ES-I3 (cell line): Measurements from ENCODE around the gene BTBD9.

Experiments
- H3K36me3 ChIP-seq: 2 replicates; pipeline ENCODE4 v1.6.1; 2013; ENCODE audit warnings: mild to moderate bottlenecking, low read length, control low read depth, moderate library complexity; ENCODE audit not compliant: insufficient read depth
- H3K4me1 ChIP-seq: 2 replicates; pipeline ENCODE4 v1.6.1; 2013; ENCODE audit warnings: mild to moderate bottlenecking, control low read depth, low read length; ENCODE audit not compliant: insufficient read depth
- H3K9ac ChIP-seq: 2 replicates; pipeline ENCODE4 v1.6.1; 2013; ENCODE audit warnings: low read depth, mild to moderate bottlenecking, low read length, moderate library complexity
- H3K9me3 ChIP-seq: 2 replicates; pipeline ENCODE4 v1.6.1; 2013; ENCODE audit warnings: mild to moderate bottlenecking, low read length, moderate library complexity; ENCODE audit not compliant: control insufficient read depth, insufficient read depth

BTBD9 gene

GRCh38 chr6:38279963-38280588, 359.7 kb downstream of the BTBD9 start:
- Histone ChIP-seq H3K9me3 (no peaks in the 10 kb centered on the region), H3K9ac (no peak overlapping the region)

GRCh38 chr6:38279423-38279822, 360.3 kb downstream of the BTBD9 start:
- no peaks in the 10 kb centered on the region for H3K9me3 ChIP-seq
- H3K4me1 ChIP-seq: peaks cover 8% of the 10 kb centered on the region; the same call in 1 of the 2 replicates
- H3K9ac ChIP-seq: no peak overlapping the region
- H3K36me3 ChIP-seq: no peaks in the 10 kb centered on the region

More at GRCh38 chr6:38279963-38280588, 359.7 kb downstream of the BTBD9 start:
- no peaks in the 10 kb centered on the region for H3K36me3 ChIP-seq
- H3K4me1 ChIP-seq: peaks cover 8% of the 10 kb centered on the region; the same call in 1 of the 2 replicates

- H3K9ac ChIP-seq: no peak overlapping the region
Observed at GRCh38 chr6:38273325-38273724, 366.4 kb downstream of the BTBD9 start.

GRCh38 chr6:38272222-38272621, 367.5 kb downstream of the BTBD9 start:
- Histone ChIP-seq H3K9me3 (no peaks in the 10 kb centered on the region), H3K4me1 (peaks cover 27% of the 10 kb centered on the region), H3K9ac (no peak overlapping the region), H3K36me3 (no peaks in the 10 kb centered on the region)

More at GRCh38 chr6:38273325-38273724, 366.4 kb downstream of the BTBD9 start:
- no peaks in the 10 kb centered on the region for H3K9me3 ChIP-seq
- H3K36me3 ChIP-seq: no peaks in the 10 kb centered on the region
- H3K4me1 ChIP-seq: peaks cover 26% of the 10 kb centered on the region

GRCh38 chr6:38271081-38271480, 368.6 kb downstream of the BTBD9 start:
- Histone ChIP-seq H3K36me3 (no peaks in the 10 kb centered on the region), H3K9ac (no peak overlapping the region), H3K4me1 (peaks cover 27% of the 10 kb centered on the region), H3K9me3 (no peaks in the 10 kb centered on the region)

GRCh38 chr6:38270367-38270766, 369.4 kb downstream of the BTBD9 start:
- no peaks in the 10 kb centered on the region for H3K9me3 ChIP-seq
- no peak overlapping the region for H3K9ac ChIP-seq
- H3K4me1 ChIP-seq: peaks cover 27% of the 10 kb centered on the region
- H3K36me3 ChIP-seq: no peaks in the 10 kb centered on the region

GRCh38 chr6:38269461-38270172, 370.1 kb downstream of the BTBD9 start:
- H3K9me3 ChIP-seq: no peaks in the 10 kb centered on the region
- H3K4me1 ChIP-seq: peaks cover 31% of the 10 kb centered on the region
- H3K9ac ChIP-seq: no peak overlapping the region
- H3K36me3 ChIP-seq: no peaks in the 10 kb centered on the region

- Histone ChIP-seq H3K9ac (no peak overlapping the region), H3K4me1 (peaks cover 37% of the 10 kb centered on the region), H3K36me3 (no peaks in the 10 kb centered on the region), H3K9me3 (no peaks in the 10 kb centered on the region)
Observed at GRCh38 chr6:38268342-38268741, 371.4 kb downstream of the BTBD9 start.

GRCh38 chr6:38266921-38267354, 372.8 kb downstream of the BTBD9 start:
- no peak overlapping the region for H3K9ac ChIP-seq
- H3K36me3 ChIP-seq: no peaks in the 10 kb centered on the region
- H3K9me3 ChIP-seq: no peaks in the 10 kb centered on the region
- H3K4me1 ChIP-seq: peaks cover 51% of the 10 kb centered on the region

GRCh38 chr6:38264605-38265004, 375.1 kb downstream of the BTBD9 start:
- Histone ChIP-seq H3K9me3 (no peaks in the 10 kb centered on the region), H3K36me3 (no peaks in the 10 kb centered on the region), H3K4me1 (peaks cover 51% of the 10 kb centered on the region), H3K9ac (no peak overlapping the region)

- Histone ChIP-seq H3K4me1 (peaks cover 40% of the 10 kb centered on the region), H3K36me3 (no peaks in the 10 kb centered on the region), H3K9ac (no peak overlapping the region), H3K9me3 (no peaks in the 10 kb centered on the region)
Observed at GRCh38 chr6:38262609-38263008, 377.1 kb downstream of the BTBD9 start.

- no peaks in the 10 kb centered on the region for H3K36me3 ChIP-seq
Observed at GRCh38 chr6:38262026-38262425, 377.7 kb downstream of the BTBD9 start.

GRCh38 chr6:38261626-38262025, 378.1 kb downstream of the BTBD9 start:
- Histone ChIP-seq H3K9ac (no peak overlapping the region), H3K36me3 (no peaks in the 10 kb centered on the region), H3K4me1 (peaks cover 40% of the 10 kb centered on the region), H3K9me3 (no peaks in the 10 kb centered on the region)

More at GRCh38 chr6:38262026-38262425, 377.7 kb downstream of the BTBD9 start:
- H3K4me1 ChIP-seq: peaks cover 40% of the 10 kb centered on the region
- no peak overlapping the region for H3K9ac ChIP-seq
- no peaks in the 10 kb centered on the region for H3K9me3 ChIP-seq

GRCh38 chr6:38259736-38260135, 380.0 kb downstream of the BTBD9 start:
- Histone ChIP-seq H3K9ac (no peak overlapping the region), H3K36me3 (no peaks in the 10 kb centered on the region), H3K4me1 (peaks cover 37% of the 10 kb centered on the region), H3K9me3 (no peaks in the 10 kb centered on the region)
